Smooth muscle cell (in vitro differentiated cells): ENCODE measurements around the gene NRXN3. TPM values are rescaled to one million over a fixed set of nuclear protein-coding genes. Genes with fewer than 3 reads are reported as not detected.

ENCODE experiments used
- DNase-seq: peaks from one replicate; lab custom pipeline; 2025; ENCODE audit not compliant: unreplicated experiment; lab: John Stamatoyannopoulos, UW
- H2AFZ ChIP-seq: fragments of 200-600 bp; sonication (generic); 2 replicates; pipeline ENCODE4 v1.6.0; 2016; ENCODE audit warnings: antibody characterized with exemption, low read depth, mild to moderate bottlenecking
- H3F3A ChIP-seq: fragments of 200-600 bp; sonication (generic); 2 replicates; pipeline ENCODE4 v1.6.0; 2017; ENCODE audit warnings: antibody characterized with exemption, low read depth
- H3K27ac ChIP-seq: fragments of 200-600 bp; sonication (generic); 2 replicates; pipeline ENCODE4 v1.5.1; 2016; ENCODE audit warnings: low read depth, mild to moderate bottlenecking
- H3K27me3 ChIP-seq: fragments of 200-600 bp; sonication (generic); 2 replicates; pipeline ENCODE4 v1.6.1; 2016; ENCODE audit warnings: low read depth, mild to moderate bottlenecking
- H3K36me3 ChIP-seq: fragments of 200-600 bp; sonication (generic); 2 replicates; pipeline ENCODE4 v1.5.1; 2016; ENCODE audit warnings: low read depth
- H3K4me1 ChIP-seq: fragments of 200-600 bp; sonication (generic); 2 replicates; pipeline ENCODE4 v1.5.1; 2016; ENCODE audit warnings: low read depth
- H3K4me2 ChIP-seq: fragments of 200-600 bp; sonication (generic); 2 replicates; pipeline ENCODE4 v1.6.0; 2016; ENCODE audit warnings: mild to moderate bottlenecking
- H3K4me3 ChIP-seq: fragments of 200-600 bp; sonication (generic); 2 replicates; pipeline ENCODE4 v1.5.1; 2016; ENCODE audit warnings: mild to moderate bottlenecking
- H3K79me2 ChIP-seq: fragments of 200-600 bp; sonication (generic); 2 replicates; pipeline ENCODE4 v1.6.0; 2016; ENCODE audit warnings: low read depth, mild to moderate bottlenecking
- H3K9ac ChIP-seq: fragments of 200-600 bp; sonication (generic); 2 replicates; pipeline ENCODE4 v1.6.0; 2016; ENCODE audit warnings: low read depth
- H3K9me3 ChIP-seq: fragments of 200-600 bp; sonication (generic); replicated peaks from 2 replicates; pipeline ENCODE4 v1.5.1; 2016; ENCODE audit warnings: low read depth
- H4K20me1 ChIP-seq: fragments of 200-600 bp; sonication (generic); 2 replicates; pipeline ENCODE4 v1.6.0; 2016; ENCODE audit warnings: low read depth
- CTCF ChIP-seq: fragments of 200-600 bp; sonication (generic); IDR thresholded peaks from 2 replicates; pipeline ENCODE4 v1.5.1; 2017; ENCODE audit warnings: borderline replicate concordance, mild to moderate bottlenecking, antibody characterized with exemption; ENCODE audit not compliant: insufficient read depth, poor library complexity, severe bottlenecking
- WGBS: methylation state at CpG from one replicate; pipeline ENCODE4 v1.1.7; 2016; ENCODE audit warnings: low lambda C conversion rate; 5-methylcytosine and 5-hydroxymethylcytosine counted together
- polyA plus RNA-seq: library from polyadenylated mRNA; unstranded; fragments of >200 nt; fragmentation: Nextera tagmentation; extraction: Ambion mirVana; gene quantifications from 2 replicates; pipeline ENCODE4 v1.2.1, GENCODE V29; 2016
- total RNA-seq: library from RNA; depleted of rRNA; stranded (reverse); fragments of >200 nt; gene quantifications from 2 replicates; pipeline ENCODE4 v1.2.3, GENCODE V29; 2014

Gene NRXN3
- total and polyA plus RNA-seq, 2 experiments from 2014 or later, result 1.2 to 7.0 TPM

GRCh38 chr14:78445275-78445674 lies 275.1 kb downstream of the NRXN3 start:
- Histone ChIP-seq H4K20me1 (no peaks in the 10 kb centered on the region), H3F3A (no peaks in the 10 kb centered on the region), H3K79me2 (no peaks in the 10 kb centered on the region), H3K4me2 (no peak overlapping the region), H3K36me3 (no peaks in the 10 kb centered on the region), H3K9ac (no peak overlapping the region), H2AFZ (no peak overlapping the region), H3K4me3 (no peak overlapping the region), H3K27ac (no peak overlapping the region), H3K9me3 (no peaks in the 10 kb centered on the region), H3K27me3 (no peaks in the 10 kb centered on the region), H3K4me1 (no peaks in the 10 kb centered on the region)
- no peak for TF ChIP-seq CTCF
- DNase-seq, result no peak
- 80% methylated on average over 3 of the region's 3 CpGs for WGBS

GRCh38 chr14:78446807-78447206 lies 276.6 kb downstream of the NRXN3 start:
- H3K9me3 ChIP-seq, result no peaks in the 10 kb centered on the region
- no peaks in the 10 kb centered on the region for H4K20me1 ChIP-seq
- no peak overlapping the region for H3K4me3 ChIP-seq
- no peaks in the 10 kb centered on the region for H3K79me2 ChIP-seq
- H3K4me1 ChIP-seq, result no peaks in the 10 kb centered on the region
- no peak for DNase-seq
- no peak overlapping the region for H2AFZ ChIP-seq
- H3K9ac ChIP-seq, result no peak overlapping the region
- no peak overlapping the region for H3K27ac ChIP-seq
- no peaks in the 10 kb centered on the region for H3K36me3 ChIP-seq
- no peaks in the 10 kb centered on the region for H3F3A ChIP-seq
- TF ChIP-seq CTCF, result no peak
- 45% methylated on average over 3 of the region's 3 CpGs for WGBS
- H3K27me3 ChIP-seq, result no peaks in the 10 kb centered on the region
- no peak overlapping the region for H3K4me2 ChIP-seq

- Histone ChIP-seq H3K79me2 (no peaks in the 10 kb centered on the region), H3K9me3 (no peaks in the 10 kb centered on the region), H3K4me2 (no peak overlapping the region), H3K36me3 (no peaks in the 10 kb centered on the region), H3K4me3 (no peak overlapping the region), H3K9ac (no peak overlapping the region), H4K20me1 (no peaks in the 10 kb centered on the region), H3F3A (no peaks in the 10 kb centered on the region), H3K27ac (no peak overlapping the region), H3K4me1 (no peaks in the 10 kb centered on the region), H3K27me3 (no peaks in the 10 kb centered on the region), H2AFZ (no peak overlapping the region)
- DNase-seq, result no peak
- WGBS, result 48% methylated on average over 13 of the region's 13 CpGs
- peak; percentile 72 for TF ChIP-seq CTCF
Measured at GRCh38 chr14:78448164-78449094, 278.3 kb downstream of the NRXN3 start.
